Umbilical cord (tissue), 2 donors: ENCODE measurements around the gene SPRYD4. TPM values are rescaled to one million over a fixed set of nuclear protein-coding genes. Genes with fewer than 3 reads are reported as not detected.
A peak's percentile ranks its signal among the peaks of the same experiment; 100 is the strongest.
"Not testable (repeated sequence)": the region's sequence is repeated elsewhere in the genome, so short reads cannot be mapped to it uniquely, and the experiment has no call there.

Experiments
- DNase-seq: peaks from one replicate; pipeline ENCODE4 v3.0.0-alpha.2; 2015; ENCODE audit warnings: low spot score
- total RNA-seq: library from RNA; depleted of rRNA; stranded (reverse); fragments of >200 nt; gene quantifications from one replicate; pipeline ENCODE4 v1.2.3, GENCODE V29; 2014; ENCODE audit warnings: low replicate concordance; ENCODE audit not compliant: insufficient read depth

Gene SPRYD4
- total RNA-seq: 2.6 TPM

DNA sequence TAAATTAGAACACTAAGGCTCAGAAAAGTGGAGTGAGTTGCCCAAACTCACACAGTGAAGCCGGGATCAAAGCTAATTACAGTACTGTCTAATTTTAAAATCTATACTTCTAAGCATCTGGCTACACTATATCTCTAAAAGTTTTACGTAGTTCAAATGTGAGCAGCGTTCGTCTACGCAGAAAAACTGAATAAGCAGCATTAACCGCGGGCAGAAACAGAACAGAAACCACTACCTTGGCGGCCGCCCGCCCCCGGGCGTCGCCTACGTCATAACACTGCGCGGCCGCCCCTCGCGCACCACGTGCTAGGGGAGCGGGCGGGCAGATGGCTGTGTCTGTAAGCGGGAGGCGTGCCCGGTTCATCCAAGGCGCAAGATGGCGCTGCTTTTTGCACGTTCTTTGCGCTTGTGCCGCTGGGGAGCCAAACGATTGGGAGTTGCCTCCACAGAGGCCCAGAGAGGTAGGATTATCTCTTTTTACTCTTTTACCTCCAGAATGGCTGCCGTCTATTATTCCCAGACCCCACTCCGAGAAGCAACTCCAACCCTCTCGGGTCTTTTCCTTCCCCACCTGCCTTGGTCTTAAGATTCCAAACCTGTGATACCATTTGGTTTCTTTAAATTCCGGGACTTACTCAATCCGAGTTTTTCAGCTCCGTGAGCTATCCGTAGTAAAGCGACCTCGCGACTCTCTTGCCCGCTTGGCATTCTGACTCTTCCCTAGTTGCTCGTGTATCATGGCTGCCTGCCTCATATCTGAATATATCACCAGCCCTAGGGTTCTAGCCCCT lies at the start of gene SPRYD4:
TSS of gene SPRYD4 (plus strand) at position 363 of the 791 bp plus-strand sequence. CDS start at position 377, 14 bp downstream.
- DNase-seq: peak; percentile 94

- DNase-seq: no peak
Measured at GRCh38 chr12:56420411-56420810, 48.0 kb upstream of the SPRYD4 start.

- no peak for DNase-seq
Measured at GRCh38 chr12:56425193-56425592, 43.2 kb upstream of the SPRYD4 start.

DNA sequence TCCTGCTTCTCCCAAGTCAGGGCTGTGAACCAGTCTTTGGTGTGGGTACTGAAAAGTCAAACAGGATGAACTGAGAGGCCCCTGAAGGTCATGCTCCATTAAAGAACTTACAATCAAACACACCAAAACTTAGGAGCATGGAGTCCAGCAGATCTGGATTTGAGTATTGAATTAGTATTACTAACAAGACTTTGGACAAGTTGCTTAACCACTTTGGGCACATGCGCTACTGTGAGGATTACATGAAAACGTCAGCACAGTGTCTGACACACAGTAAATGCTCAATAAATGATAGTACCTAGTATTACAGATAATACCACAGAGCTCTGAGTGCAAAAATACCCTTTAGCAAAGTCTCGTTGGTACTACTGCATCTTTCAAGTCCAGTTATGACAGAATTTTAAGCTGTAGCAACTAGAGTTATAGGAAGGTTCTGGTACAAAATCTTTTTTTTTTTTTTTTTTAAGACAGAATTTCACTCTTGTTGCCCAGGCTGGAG lies 42.4 kb upstream of the SPRYD4 start:
- DNase-seq: no peak

DNA sequence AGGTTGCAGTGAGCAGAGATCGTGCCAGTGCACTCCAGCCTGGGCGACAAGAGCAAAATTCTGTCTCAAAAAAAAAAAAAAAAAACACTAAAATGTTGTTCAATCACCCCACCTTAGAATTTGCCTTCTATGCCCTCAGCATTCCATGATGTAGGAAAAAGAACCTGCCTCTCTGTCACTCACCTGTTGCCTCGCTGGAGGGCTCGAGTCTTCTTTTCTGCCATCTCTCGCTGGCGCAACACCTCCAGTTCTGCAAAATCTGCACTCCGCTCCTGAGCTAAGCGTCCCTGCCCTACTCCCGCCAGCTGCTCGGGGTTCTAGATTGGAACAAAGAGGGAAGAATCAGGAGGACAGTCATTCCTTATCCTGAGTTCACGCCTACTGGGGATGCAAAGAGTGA lies 37.1 kb upstream of the SPRYD4 start:
- no peak for DNase-seq

GRCh38 chr12:56431850-56432249 lies 36.5 kb upstream of the SPRYD4 start:
- DNase-seq: no peak

GRCh38 chr12:56434828-56435227 lies 33.5 kb upstream of the SPRYD4 start:
- DNase-seq: no peak

GRCh38 chr12:56437430-56438176 lies 30.8 kb upstream of the SPRYD4 start:
- DNase-seq: no peak

GRCh38 chr12:56443208-56443607 lies 25.2 kb upstream of the SPRYD4 start:
- not testable (repeated sequence) for DNase-seq

- peak; percentile 96 for DNase-seq
Measured at GRCh38 chr12:56448860-56449621, 19.3 kb upstream of the SPRYD4 start, which contains the start of gene TIMELESS. Gene TIMELESS, minus strand, starts transcription at chr12:56449426. Its CDS starts 15,256 bp downstream, at chr12:56434170.

DNA sequence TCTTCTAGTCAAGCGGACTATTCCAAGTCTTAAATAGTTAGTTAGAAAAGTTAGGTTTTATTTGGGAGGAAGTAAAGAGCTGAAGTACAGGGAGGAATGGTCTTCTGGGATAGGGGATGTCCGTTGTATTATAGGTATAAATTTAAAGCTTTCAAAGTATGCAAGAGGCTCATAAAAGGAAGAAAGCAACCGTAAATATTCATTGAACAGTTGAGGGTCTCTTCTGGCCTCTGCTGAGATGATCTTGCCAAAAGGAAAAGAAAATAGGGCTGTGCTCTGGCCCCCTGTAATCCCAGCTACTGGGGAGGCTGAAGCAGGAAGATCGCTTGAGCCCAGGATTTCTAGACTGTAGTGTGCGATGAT lies 18.8 kb upstream of the SPRYD4 start:
- DNase-seq: no peak

- DNase-seq: no peak
Measured at GRCh38 chr12:56450241-56450640, 18.1 kb upstream of the SPRYD4 start.

DNA sequence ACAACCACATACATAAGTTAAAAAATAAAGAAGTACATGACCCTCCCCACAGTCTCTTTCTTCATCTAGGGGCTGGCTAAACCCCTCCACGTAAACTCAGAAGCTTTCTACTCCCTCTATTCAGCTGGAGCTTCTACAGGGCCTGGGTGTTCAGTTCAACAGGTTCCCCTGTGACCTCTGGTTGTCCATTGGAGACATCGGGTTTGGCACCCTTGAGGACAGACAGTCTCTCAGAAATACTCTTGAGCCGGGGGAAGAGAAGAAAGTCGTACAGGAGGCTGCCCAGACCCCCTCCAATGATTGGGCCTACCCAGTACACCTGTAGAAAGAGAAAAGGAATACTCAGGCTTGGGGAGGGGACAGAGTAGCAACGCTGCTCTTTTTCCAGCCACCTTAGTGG lies 17.2 kb upstream of the SPRYD4 start:
- no peak for DNase-seq

GRCh38 chr12:56454557-56454956 lies 13.8 kb upstream of the SPRYD4 start, which contains the start of gene MIP:
Gene MIP, minus strand, starts transcription at chr12:56454657. Its CDS starts 44 bp downstream, at chr12:56454613.
- no peak for DNase-seq

GRCh38 chr12:56457817-56458216 lies 10.6 kb upstream of the SPRYD4 start:
- no peak for DNase-seq

DNA sequence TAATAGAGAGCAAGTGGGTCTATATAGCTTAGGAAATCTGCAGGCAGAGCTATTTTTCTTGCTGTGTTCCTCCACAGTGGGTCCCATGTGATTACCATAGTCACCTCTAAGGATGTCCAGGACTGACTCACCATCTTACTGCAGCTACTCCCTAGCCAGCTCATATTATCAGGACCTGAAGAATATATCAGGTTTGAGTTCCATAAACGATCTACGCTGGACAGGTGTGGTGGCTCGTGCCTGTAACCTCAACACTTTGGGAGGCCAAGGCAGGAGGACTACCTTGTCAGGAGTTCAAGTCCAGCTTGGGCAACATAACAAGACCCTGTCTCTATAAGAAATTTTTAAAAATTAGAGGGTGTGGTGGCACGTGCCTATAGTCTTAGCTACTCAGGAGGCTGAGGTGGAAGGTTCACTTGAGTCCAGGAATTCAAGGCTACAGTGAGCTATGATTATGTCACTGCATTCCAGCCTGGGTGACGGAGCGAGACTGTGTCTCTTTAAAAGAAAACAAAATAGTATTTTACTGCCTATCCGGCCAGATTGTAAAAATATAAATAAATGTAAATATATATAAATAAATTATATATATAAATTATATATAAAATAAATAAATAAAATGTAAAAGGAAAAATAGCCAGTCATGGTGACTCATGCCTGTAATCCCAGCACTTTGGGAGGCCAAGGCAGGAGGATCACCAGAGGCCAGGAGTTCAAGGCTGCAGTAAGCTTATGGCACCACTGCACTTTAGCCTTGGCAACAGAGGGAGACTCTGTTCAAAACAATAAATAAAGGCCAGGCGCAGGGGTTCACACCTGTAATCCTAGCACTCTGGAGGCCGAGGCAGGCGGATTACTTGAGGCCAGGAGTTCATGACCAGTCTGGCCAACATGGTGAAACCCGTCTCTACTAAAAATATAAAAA lies 6.9 kb upstream of the SPRYD4 start:
- DNase-seq: no peak

DNA sequence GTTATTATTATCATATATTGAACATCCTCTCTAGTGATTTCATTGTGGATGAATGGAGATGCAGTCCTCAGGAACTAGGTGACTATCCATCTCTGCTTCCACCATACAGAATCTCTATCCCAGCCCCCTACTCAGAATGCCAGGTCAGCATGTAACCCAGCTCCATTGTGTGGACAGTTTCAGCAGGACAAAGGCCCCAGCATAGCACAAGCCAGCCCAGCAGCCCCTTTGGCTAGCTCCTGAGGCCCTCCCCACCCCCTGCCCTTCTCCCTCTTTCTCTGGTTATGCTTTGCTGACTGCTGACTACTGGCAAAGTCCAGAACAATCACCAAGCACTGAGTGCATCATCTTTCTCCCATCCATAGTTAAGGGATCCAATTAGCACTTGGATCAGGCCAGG lies 5.8 kb upstream of the SPRYD4 start:
- DNase-seq: no peak

- DNase-seq: no peak
Measured at GRCh38 chr12:56469007-56469930, 891 bp downstream of the SPRYD4 start.

- DNase-seq: no peak
Measured at GRCh38 chr12:56474389-56474788, 6.0 kb downstream of the SPRYD4 start.

DNA sequence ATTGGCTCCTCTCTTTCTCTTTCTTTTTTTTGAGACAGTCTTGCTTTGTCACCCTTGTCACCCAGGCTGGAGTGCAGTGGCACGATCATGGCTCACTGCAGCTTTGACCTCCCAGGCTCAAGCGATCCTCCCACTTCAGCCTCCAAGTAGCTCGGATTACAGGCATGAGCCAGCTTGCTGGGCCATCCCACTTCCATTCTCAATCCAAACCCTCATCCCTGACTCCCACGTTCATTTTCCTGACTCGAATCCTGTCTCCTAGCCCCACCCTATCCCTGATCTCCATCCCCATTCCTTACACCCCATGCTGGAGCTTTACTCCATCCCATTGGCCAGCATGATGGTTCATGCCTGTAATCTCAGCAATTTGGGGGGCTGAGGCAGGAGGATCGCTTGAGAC lies 7.8 kb downstream of the SPRYD4 start:
- no peak for DNase-seq
